Stimulated activated CD8-positive, alpha-beta memory T cell treated with anti-CD3 and anti-CD28 coated beads, Interleukin-4, amount 100 ng/mL, for 24 hours (primary cell): ENCODE data around the gene MLXIPL.
A peak's percentile ranks its signal among the peaks of the same experiment; 100 is the strongest.
"Not testable (repeated sequence)": the region's sequence is repeated elsewhere in the genome, so short reads cannot be mapped to it uniquely, and the experiment has no call there.

ENCODE experiments used
- DNase-seq: peaks from one replicate; pipeline ENCODE4 v3.0.0-alpha.2; 2020; ENCODE audit warnings: low read depth

The MLXIPL gene

DNA sequence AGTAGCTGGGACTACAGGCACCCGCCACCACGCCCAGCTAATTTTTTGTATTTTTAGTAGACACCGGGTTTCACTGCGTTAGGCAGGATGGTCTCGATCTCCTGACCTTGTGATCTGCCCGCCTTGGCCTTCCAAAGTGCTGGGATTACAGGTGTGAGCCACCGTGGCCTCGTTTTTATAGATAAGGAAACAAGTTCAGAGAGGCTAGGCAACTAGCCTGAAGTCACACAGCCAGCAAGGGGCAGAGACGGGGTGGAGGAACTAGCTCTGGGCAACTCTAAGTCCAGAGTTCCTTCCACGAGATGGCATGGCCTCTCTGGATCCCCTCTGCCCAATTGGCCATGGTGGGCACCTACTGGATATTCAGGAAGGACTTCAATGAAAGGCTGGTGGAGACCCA, 9.4 kb downstream of the MLXIPL start:
- not testable (repeated sequence) for DNase-seq

DNA sequence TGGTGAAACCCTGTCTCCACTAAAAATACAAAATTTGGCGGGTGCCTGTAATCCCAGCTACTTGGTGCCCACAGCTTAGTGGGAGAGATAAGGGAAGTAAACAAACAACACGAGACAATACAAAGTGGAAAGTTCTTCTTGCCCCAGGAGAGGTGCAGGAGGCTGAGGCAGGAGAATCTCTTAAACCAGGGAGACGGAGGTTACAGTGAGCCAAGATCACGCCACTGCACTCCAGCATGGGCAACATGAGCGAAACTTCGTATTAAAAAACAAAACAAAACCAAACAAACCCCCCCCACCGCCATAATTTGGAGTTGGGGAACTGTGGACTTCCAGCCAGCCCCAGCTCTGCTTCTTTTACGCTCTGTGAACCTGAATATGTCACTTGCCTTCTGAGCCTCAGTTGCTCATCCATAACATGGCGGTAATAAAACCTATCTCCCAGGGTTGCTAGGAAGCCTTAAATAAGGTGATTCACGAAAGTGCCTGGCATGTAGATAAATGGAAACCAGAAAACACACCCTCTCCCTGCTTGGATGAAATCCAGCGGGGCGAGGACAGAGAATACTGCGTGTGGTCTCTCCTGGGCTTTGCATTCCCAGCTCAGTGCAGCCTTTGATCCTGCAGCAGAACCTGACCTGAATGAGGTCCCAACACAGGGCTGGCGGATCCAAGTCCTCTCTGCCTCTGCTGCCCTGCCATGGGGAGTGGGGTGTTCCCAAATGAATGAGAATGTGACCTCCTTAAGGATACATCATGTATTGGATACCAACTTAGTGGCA, 10.2 kb downstream of the MLXIPL start:
- DNase-seq, result no peak

DNA sequence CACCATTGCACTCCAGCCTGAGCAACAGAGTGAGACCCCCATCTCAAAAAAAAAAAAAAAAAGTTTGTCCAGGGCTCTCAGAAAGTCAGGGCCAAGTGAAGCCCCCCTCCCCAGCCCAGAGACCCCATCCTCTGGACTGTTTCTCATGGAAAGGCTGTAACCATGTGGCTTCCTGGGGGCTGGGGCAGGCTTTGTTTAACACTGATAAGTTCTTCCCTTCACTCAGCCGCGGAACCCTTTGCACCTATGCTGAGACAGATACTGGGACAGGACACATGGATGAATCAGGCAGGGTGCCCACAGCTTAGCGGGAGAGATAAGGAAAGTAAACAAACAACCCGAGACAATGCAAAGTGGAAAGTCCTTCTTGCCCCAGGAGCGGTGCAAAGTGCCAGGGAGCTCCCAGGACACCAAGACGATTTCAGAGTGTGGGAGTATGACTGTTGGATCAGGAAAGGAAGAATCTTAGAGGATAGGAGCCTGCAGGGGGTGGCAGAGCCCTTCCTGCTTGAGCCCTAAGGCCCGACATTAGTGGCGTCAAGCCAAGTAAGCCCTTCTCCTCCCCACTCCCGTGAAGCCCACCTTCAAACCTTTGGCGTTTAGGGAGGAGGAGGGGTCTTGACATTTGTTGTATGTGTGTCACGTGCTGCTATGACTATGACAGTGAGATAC, 11.6 kb downstream of the MLXIPL start:
- DNase-seq, result no peak

- DNase-seq, result no peak
Observed at GRCh38 chr7:73611017-73611555, 13.2 kb downstream of the MLXIPL start.

GRCh38 chr7:73610105-73610504, 14.2 kb downstream of the MLXIPL start:
- DNase-seq, result no peak

GRCh38 chr7:73607692-73607983, 16.7 kb downstream of the MLXIPL start:
- DNase-seq, result not testable (repeated sequence)

DNA sequence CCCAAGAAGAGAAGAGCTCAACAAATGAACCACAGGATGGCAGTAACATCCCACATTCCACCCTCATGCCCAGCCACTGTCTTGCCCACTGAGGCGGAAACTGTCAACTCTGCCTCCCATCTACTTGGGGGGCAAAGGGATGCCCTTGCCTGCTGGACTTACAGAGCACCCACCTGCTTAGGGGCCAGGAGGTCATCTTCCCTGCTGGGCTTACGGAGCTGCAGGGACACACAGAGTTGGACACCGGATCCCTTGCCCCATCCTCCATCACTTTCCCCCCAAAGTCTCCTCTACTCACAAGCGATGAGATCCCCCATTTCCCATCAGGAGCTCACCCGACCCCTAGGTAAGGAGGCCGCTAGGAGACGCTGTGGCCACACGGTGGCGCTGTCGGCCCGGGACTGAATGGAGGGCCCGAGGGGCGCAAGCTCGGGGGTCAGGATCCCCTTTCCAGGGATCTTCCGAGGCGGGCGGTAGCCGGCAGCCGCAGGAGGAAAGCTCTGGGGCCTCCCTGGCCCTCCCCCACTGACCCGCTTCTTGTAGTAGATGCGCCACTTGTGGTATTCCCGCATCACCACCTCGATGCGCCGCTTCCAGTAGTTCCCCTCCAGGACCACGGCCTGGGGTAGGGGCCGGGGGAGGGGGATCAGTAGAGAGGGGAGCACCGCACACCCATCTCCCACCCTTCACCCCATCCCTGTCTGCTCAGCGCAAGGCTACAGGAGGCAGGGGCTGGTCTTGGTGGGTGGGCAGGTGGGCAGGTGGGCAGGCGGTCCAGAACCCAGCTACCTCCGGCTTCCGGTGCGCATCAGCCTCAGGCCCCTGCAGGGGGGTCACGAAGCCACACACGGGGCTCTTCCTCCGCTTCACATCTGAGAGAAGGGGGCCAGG, 17.3 kb downstream of the MLXIPL start:
- DNase-seq, result peak; percentile 39

GRCh38 chr7:73605601-73606220, 18.6 kb downstream of the MLXIPL start:
- DNase-seq, result no peak

DNA sequence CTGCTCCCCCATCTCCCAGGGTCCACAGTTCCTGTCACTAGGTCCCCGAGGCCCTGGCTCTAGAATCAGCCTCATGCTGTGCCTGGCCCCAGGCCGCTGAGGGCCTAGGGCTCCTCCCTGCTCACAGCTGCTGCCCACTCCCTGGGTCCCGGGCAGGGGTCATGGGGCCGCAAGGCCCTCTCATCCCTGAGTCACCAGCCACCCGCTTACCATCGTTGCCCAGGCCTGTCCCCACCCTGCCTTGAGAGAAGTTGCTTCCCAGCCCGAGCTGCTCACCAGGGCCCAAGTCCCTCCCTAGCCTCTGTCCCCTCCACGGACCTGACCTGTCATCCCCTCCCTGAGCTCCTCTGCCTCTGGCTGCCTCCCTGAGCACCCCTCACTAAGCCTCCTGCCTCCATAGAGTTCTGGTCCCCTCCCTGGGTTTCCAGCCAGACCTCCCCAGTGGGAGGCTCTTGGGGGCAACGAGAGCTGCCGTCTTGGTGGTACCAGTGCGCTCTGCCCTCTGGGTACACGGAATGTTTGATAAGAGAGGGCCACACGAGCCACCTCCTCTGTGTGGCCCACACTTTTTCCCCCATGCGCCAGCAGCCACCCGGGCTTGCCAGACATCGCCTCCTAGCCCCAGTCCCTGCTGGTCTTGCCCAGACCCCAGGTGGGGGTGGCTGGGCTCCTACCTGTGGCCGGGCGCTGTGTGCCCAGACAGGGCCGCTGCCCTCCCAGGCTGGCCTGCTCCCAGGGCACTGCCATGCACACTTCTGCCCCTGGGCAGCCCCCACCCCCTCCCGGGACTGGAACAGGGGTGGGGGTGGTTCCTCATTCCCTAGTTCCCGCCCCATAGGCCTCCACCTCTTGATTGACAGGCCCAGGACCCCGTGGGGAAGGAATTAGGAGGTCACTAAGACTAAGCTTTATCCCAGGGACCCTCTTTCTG, 21.3 kb downstream of the MLXIPL start:
- DNase-seq, result no peak

- no peak for DNase-seq
Observed at GRCh38 chr7:73599916-73600315, 24.4 kb downstream of the MLXIPL start.

DNA sequence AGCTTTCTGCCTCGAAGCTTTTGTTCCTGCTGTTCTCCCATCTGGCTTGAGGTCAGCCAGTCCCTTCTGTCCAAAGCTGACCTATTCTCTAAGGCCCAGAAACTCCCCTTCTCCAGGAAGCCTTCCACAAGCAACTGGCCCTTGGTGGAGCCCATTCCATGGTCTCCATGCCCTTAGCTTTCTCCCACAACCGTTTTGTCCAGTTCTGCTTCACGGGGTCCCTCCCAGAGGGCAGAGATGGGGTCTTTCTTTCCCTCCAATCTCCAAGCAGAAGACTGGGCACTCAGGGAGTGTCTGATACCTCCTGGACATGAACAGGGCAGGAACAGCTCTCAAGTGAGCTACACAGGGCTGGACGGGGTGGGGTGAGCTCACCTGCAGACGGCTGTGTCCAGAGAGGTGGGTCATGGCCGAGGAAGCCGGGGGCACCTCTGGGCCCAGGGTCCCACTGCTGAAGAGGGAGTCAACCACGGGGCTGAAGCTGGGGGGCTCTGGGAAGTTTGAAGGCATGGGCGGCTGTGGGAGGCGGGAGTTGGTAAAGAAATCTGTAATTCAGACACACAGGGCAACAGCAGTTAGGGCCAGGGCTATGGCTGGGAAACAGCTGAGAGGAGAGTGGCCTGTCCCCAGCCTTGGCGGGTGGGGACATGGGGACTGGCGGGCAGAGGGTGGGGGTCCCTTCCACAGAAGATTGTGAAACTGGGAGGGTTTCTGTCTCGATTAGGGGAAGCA, 25.0 kb downstream of the MLXIPL start:
- no peak for DNase-seq

GRCh38 chr7:73597978-73598782, 26.1 kb downstream of the MLXIPL start:
- DNase-seq, result no peak

- no peak for DNase-seq
Observed at GRCh38 chr7:73596191-73597065, 27.9 kb downstream of the MLXIPL start.

GRCh38 chr7:73595358-73595757, 29.0 kb downstream of the MLXIPL start:
- no peak for DNase-seq

GRCh38 chr7:73593207-73594045, 30.9 kb downstream of the MLXIPL start:
- DNase-seq, result no peak

GRCh38 chr7:73586911-73587310, 37.4 kb downstream of the MLXIPL start:
- no peak for DNase-seq

- no peak for DNase-seq
Observed at GRCh38 chr7:73585196-73585595, 39.1 kb downstream of the MLXIPL start.
